Gastroesophageal sphincter (tissue), 2 donors: ENCODE results near the gene CPED1.

Experiments
- EP300 ChIP-seq: sonication (generic); formaldehyde crosslinking; IDR thresholded peaks from one replicate; pipeline ENCODE4 v1.6.1; 2017; ENCODE audit warnings: antibody characterized with exemption, mild to moderate bottlenecking
- POLR2A ChIP-seq, 2 donors: fragments of 450-650 bp; IDR thresholded peaks; one replicate each; pipeline ENCODE4 v1.6.1; 2017; ENCODE audit warnings: antibody characterized with exemption in 2 of 2, mild to moderate bottlenecking in 2 of 2, moderate library complexity in 1 of 2

DNA sequence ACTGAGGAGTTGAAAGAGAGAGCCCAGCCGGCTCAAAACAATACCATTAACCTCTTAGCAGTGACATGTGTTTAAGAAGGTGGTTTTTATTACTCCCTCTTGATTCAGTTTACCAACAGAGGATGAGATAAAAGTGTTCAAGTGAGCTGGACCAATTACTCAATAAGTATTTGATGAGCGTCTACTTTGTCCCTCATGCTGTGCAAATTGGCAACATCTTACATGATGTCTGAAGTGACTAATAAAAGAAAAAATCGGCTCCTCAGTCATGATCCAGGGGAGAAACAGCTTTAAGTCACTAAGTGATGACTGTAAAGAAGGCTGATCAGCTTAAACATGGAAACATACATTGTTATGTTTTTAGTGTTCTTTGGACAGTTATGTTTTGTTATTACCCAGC lies 348.1 kb downstream of the CPED1 start:
- TF ChIP-seq POLR2A (IDR thresholded peaks at IDR 0.05) (no peak), EP300 (no peak)
